Endothelial cell of umbilical vein (primary cell): ENCODE data around the gene CARD11. TPM values are rescaled to one million over a fixed set of nuclear protein-coding genes. Genes with fewer than 3 reads are reported as not detected.
A peak's percentile ranks its signal among the peaks of the same experiment; 100 is the strongest.

Source experiments
- BruUV-seq: library from RNA; stranded (reverse); fragments of 400-500 nt; replicated peaks from 2 replicates; lab custom pipeline; 2021; lab: Mats Ljungman, UMichigan
- CTCF ChIA-PET: fragments of 300-600, 350-600 bp; sonication (Branson Sonifier 250); formaldehyde crosslinking; loops from one replicate; lab custom pipeline; 2021; ENCODE audit warnings: antibody characterized with exemption, inconsistent platforms; lab: Charles Lee
- POLR2A ChIA-PET: fragments of 300-600, 350-600 bp; sonication (Branson Sonifier 250); formaldehyde crosslinking; loops from one replicate; lab custom pipeline; 2021; ENCODE audit warnings: antibody characterized with exemption, inconsistent platforms; lab: Charles Lee
- DNase-seq: peaks from one replicate; pipeline ENCODE4 v3.0.0-alpha.2; 2011; ENCODE audit warnings: low read depth, low spot score
- FAIRE-seq: peaks from 2 replicates; lab custom pipeline; 2011; peaks lifted over from hg19 to GRCh38; lab: Jason Lieb, UNC
- H2AFZ ChIP-seq: 2 replicates; pipeline ENCODE4 v1.6.0; 2012; ENCODE audit warnings: low read depth, low read length, control low read depth, inconsistent platforms
- H3K27ac ChIP-seq: 2 replicates; pipeline ENCODE4 v1.5.1; 2011; ENCODE audit warnings: low read depth, mild to moderate bottlenecking, control low read depth, low read length, moderate library complexity; ENCODE audit not compliant: insufficient read depth
- H3K27me3 ChIP-seq, 2 experiments: 2 replicates each; pipeline versions ENCODE4 v1.6.0 to v1.6.1; 2011; ENCODE audit warnings: low read length in 2 of 2, mixed read lengths in 1 of 2; ENCODE audit not compliant: control insufficient read depth in 2 of 2, insufficient read depth in 2 of 2
- H3K36me3 ChIP-seq, 2 experiments: 2 replicates in 1 of 2; 3 replicates in 1 of 2; pipeline ENCODE4 v1.5.1; 2011; ENCODE audit warnings: low read length in 2 of 2, mild to moderate bottlenecking in 1 of 2, moderate library complexity in 1 of 2; ENCODE audit not compliant: control insufficient read depth in 2 of 2, insufficient read depth in 2 of 2; ENCODE audit errors: extremely low read depth in 1 of 2
- H3K4me1 ChIP-seq: 3 replicates; pipeline ENCODE4 v1.5.1; 2011; ENCODE audit warnings: mild to moderate bottlenecking, low read length; ENCODE audit not compliant: control insufficient read depth, insufficient read depth; ENCODE audit errors: extremely low read depth
- H3K4me2 ChIP-seq: 2 replicates; pipeline ENCODE4 v1.6.1; 2011; ENCODE audit warnings: low read length, control low read depth, mixed read lengths; ENCODE audit not compliant: insufficient read depth
- H3K4me3 ChIP-seq, 3 experiments: fragments of 200-600 bp in 1 of 3; sonication (generic), shearing (Covaris generic) in 1 of 3; replicated peaks in 1 of 3; 2 replicates each; pipeline ENCODE4 v1.5.1; 2011 to 2016; ENCODE audit warnings: control low read depth in 3 of 3, low read length in 3 of 3, mild to moderate bottlenecking in 2 of 3, inconsistent platforms in 1 of 3, low read depth in 1 of 3, moderate library complexity in 1 of 3; ENCODE audit not compliant: insufficient read depth in 1 of 3
- H3K79me2 ChIP-seq: 2 replicates; pipeline ENCODE4 v1.6.0; 2012; ENCODE audit warnings: low read length, inconsistent platforms; ENCODE audit not compliant: control insufficient read depth, insufficient read depth
- H3K9ac ChIP-seq: replicated peaks from 2 replicates; pipeline ENCODE3; 2011; ENCODE audit warnings: low read length, control low read depth; ENCODE audit not compliant: insufficient read depth; ENCODE audit errors: extremely low read depth
- H3K9me1 ChIP-seq: replicated peaks from 3 replicates; pipeline ENCODE4 v1.6.0; 2011; ENCODE audit warnings: mild to moderate bottlenecking, low read length; ENCODE audit not compliant: control insufficient read depth, insufficient read depth; ENCODE audit errors: extremely low read depth
- H3K9me3 ChIP-seq: replicated peaks from 2 replicates; pipeline ENCODE4 v1.5.1; 2012; ENCODE audit warnings: low read length, inconsistent platforms; ENCODE audit not compliant: control insufficient read depth, insufficient read depth
- H4K20me1 ChIP-seq: replicated peaks from 2 replicates; pipeline ENCODE3; 2011; ENCODE audit warnings: mild to moderate bottlenecking, low read length; ENCODE audit not compliant: control insufficient read depth, insufficient read depth; ENCODE audit errors: extremely low read depth
- EZH2 ChIP-seq: IDR thresholded peaks from 2 replicates; pipeline ENCODE4 v1.6.1; 2012; ENCODE audit warnings: borderline replicate concordance, low read depth, mild to moderate bottlenecking, moderate library complexity, low read length, inconsistent platforms; ENCODE audit not compliant: severe bottlenecking
- FOS ChIP-seq: IDR thresholded peaks from 2 replicates; pipeline ENCODE4 v1.6.1; 2011; ENCODE audit warnings: mild to moderate bottlenecking, low read length, moderate library complexity, borderline replicate concordance; ENCODE audit not compliant: insufficient read depth
- GATA2 ChIP-seq: IDR thresholded peaks from 2 replicates; pipeline ENCODE4 v1.7.0; 2011; ENCODE audit warnings: low read depth, mild to moderate bottlenecking, moderate library complexity, mixed read lengths, low read length; ENCODE audit not compliant: insufficient read length, insufficient read depth
- JUN ChIP-seq: IDR thresholded peaks from 2 replicates; pipeline ENCODE4 v1.6.1; 2011; ENCODE audit warnings: borderline replicate concordance, low read depth; ENCODE audit not compliant: insufficient read length, insufficient read depth
- MAX ChIP-seq: IDR thresholded peaks from 2 replicates; pipeline ENCODE4 v1.6.1; 2011; ENCODE audit not compliant: insufficient read depth, insufficient read length
- MYC ChIP-seq: IDR thresholded peaks from one replicate; pipeline ENCODE4 v1.6.1; 2011; ENCODE audit warnings: mild to moderate bottlenecking, low read depth, low read length
- POLR2A ChIP-seq: IDR thresholded peaks from 2 replicates; pipeline ENCODE4 v1.6.1; 2012; ENCODE audit warnings: low read depth, mild to moderate bottlenecking, control low read depth, low read length
- POLR2AphosphoS5 ChIP-seq: IDR thresholded peaks from 2 replicates; pipeline ENCODE4 v1.6.1; 2012; ENCODE audit warnings: low read depth, mild to moderate bottlenecking, control low read depth, low read length, moderate library complexity; ENCODE audit not compliant: insufficient read depth
- dilution Hi-C: fragments of 300-500 bp; cut with MboI; formaldehyde crosslinking; loops from one replicate; pipeline ENCODE4 v1.15.0; 2019; ENCODE audit warnings: low sequenced_read_pairs; ENCODE audit not compliant: extremely low pct_ligation_motif_present
- intact Hi-C: fragments of 100-400 bp; cut with micrococcal nuclease; formaldehyde crosslinking; loops from one replicate; pipeline ENCODE4 v1.10.0; 2022
- polyA plus RNA-seq, 4 experiments: library from polyadenylated mRNA; depleted of rRNA in 3 of 4; stranded (reverse) in 3 of 4; unstranded in 1 of 4; fragments of >200 nt; gene quantifications; 2 replicates each; pipeline versions ENCODE4 v1.2.1 to v1.2.3, GENCODE V29; 2011 to 2012; ENCODE audit warnings: missing spikeins in 1 of 4
- total RNA-seq: library from RNA; stranded (reverse); gene quantifications from 2 replicates; pipeline ENCODE4 v1.2.3, GENCODE V29; 2021
- TF ChIP-seq, protein P1 (sequence below), 2 donors: IDR thresholded peaks; 1 replicate in 1 of 2; 2 replicates in 1 of 2; pipeline ENCODE4 v1.5.1; 2011; ENCODE audit warnings: low read length in 2 of 2, mild to moderate bottlenecking in 2 of 2, moderate library complexity in 2 of 2, control low read depth in 1 of 2, inconsistent platforms in 1 of 2, low read depth in 1 of 2; ENCODE audit not compliant: insufficient read depth in 1 of 2; ENCODE audit errors: extremely low read depth in 1 of 2

The CARD11 gene
- total and polyA plus RNA-seq, 2 donors (not counting 3 experiments of a cell fraction or from before 2014, with no cell fraction given): 20.4 to 41.8 TPM

- dilution Hi-C loops (no loop called here), intact Hi-C loops (loop anchor here (1.0 to 10.0 kb wide), 10 partner anchors 10 to 1771 kb away; partner anchors contain the start of genes GNA12 and SDK1)
- BruUV-seq: no TSS peak
- peak; percentile 94 for DNase-seq
- H3K4me1 ChIP-seq: peaks cover 22% of the 10 kb centered on the region
- H3K27ac ChIP-seq: peak overlapping the region; percentile 94
- H3K9me1 ChIP-seq: no peaks in the 10 kb centered on the region
- H4K20me1 ChIP-seq: no peaks in the 10 kb centered on the region
- H3K27me3 ChIP-seq: no peaks in the 10 kb centered on the region
- H3K9ac ChIP-seq: peak overlapping the region; percentile 73
- H3K4me2 ChIP-seq: peak overlapping the region; percentile 54
- ChIA-PET CTCF (interaction anchor here (0.8 to 3.3 kb wide), 15 partner anchors 11 to 1615 kb away, joined by 3 to 21 read pairs (median 5); no protein-coding TSS in a partner anchor), POLR2A (interaction anchor here (1.2 kb wide), 1 partner anchor 11 kb away, joined by 3 read pairs; no protein-coding TSS in a partner anchor)
- H3K79me2 ChIP-seq: no peaks in the 10 kb centered on the region
- peak overlapping the region in 1 of 3 experiments; percentile 34 for H3K4me3 ChIP-seq
- H2AFZ ChIP-seq: peak overlapping the region; percentile 75
- FAIRE-seq: peak; percentile 99
- no peaks in the 10 kb centered on the region for H3K36me3 ChIP-seq
- TF ChIP-seq EZH2 (no peak), JUN (peak; percentile 92), POLR2A (peak; percentile 46), GATA2 (no peak), MAX (no peak), MYC (peak; percentile 47), POLR2AphosphoS5 (peak; percentile 99), FOS (peak; percentile 98)
- TF ChIP-seq, protein P1, sequence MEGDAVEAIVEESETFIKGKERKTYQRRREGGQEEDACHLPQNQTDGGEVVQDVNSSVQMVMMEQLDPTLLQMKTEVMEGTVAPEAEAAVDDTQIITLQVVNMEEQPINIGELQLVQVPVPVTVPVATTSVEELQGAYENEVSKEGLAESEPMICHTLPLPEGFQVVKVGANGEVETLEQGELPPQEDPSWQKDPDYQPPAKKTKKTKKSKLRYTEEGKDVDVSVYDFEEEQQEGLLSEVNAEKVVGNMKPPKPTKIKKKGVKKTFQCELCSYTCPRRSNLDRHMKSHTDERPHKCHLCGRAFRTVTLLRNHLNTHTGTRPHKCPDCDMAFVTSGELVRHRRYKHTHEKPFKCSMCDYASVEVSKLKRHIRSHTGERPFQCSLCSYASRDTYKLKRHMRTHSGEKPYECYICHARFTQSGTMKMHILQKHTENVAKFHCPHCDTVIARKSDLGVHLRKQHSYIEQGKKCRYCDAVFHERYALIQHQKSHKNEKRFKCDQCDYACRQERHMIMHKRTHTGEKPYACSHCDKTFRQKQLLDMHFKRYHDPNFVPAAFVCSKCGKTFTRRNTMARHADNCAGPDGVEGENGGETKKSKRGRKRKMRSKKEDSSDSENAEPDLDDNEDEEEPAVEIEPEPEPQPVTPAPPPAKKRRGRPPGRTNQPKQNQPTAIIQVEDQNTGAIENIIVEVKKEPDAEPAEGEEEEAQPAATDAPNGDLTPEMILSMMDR (IDR thresholded peaks at IDR 0.05; ENCODE audit: extremely low read depth in 1 of 2, insufficient read depth in 1 of 2, low read depth in 1 of 2, low read length in 2 of 2): no peak
- no peaks in the 10 kb centered on the region for H3K9me3 ChIP-seq
Measured at GRCh38 chr7:2863461-2864066, 180.1 kb downstream of the CARD11 start.
